Thoracic aorta (tissue), 2 donors: ENCODE data around the gene USP34. TPM values are rescaled to one million over a fixed set of nuclear protein-coding genes. Genes with fewer than 3 reads are reported as not detected.
A peak's percentile ranks its signal among the peaks of the same experiment; 100 is the strongest.
"Not testable (repeated sequence)": the region's sequence is repeated elsewhere in the genome, so short reads cannot be mapped to it uniquely, and the experiment has no call there.

Experiments
- ATAC-seq: fragments of 150-250 bp; one replicate; pipeline ENCODE4 v1.8.0; 2017; ENCODE audit warnings: low read depth; ENCODE audit not compliant: insufficient number of reproducible peaks, low FRiP score
- DNase-seq: peaks from one replicate; pipeline ENCODE4 v3.0.0-alpha.2; 2020; ENCODE audit warnings: low spot score
- H3K27ac ChIP-seq, 2 donors: fragments of 200-600 bp; sonication (generic); 1 replicate in 1 of 2; 2 replicates in 1 of 2; pipeline ENCODE4 v1.5.1; 2016; ENCODE audit warnings: mild to moderate bottlenecking in 2 of 2, moderate library complexity in 2 of 2
- H3K27me3 ChIP-seq: fragments of 200-600 bp; sonication (generic); replicated peaks from 2 replicates; pipeline ENCODE4 v1.6.0; 2016; ENCODE audit warnings: mild to moderate bottlenecking; ENCODE audit not compliant: insufficient read depth
- H3K36me3 ChIP-seq: fragments of 200-600 bp; sonication (generic); one replicate; pipeline ENCODE4 v1.5.1; 2016
- H3K4me1 ChIP-seq, 2 donors: fragments of 200-600 bp; sonication (generic); 1 replicate in 1 of 2; 2 replicates in 1 of 2; pipeline versions ENCODE4 v1.5.1 to v1.6.0; 2016; ENCODE audit warnings: low read depth in 2 of 2, mild to moderate bottlenecking in 1 of 2; ENCODE audit not compliant: control insufficient read depth in 1 of 2
- H3K4me3 ChIP-seq: fragments of 200-600 bp; sonication (generic); 2 replicates; pipeline ENCODE4 v1.5.1; 2016; ENCODE audit warnings: mild to moderate bottlenecking
- H3K9me3 ChIP-seq: fragments of 200-600 bp; sonication (generic); 2 replicates; pipeline ENCODE4 v1.5.1; 2016
- total RNA-seq, 2 donors: library from RNA; depleted of rRNA; stranded (reverse); fragments of >200 nt; gene quantifications; one replicate each; pipeline versions ENCODE4 v1.1.0 to v1.2.3, GENCODE V29; 2016
- TF ChIP-seq, protein P1 (sequence below): fragments of 200-600 bp; sonication (generic); IDR thresholded peaks from one replicate; pipeline ENCODE4 v1.5.1; 2019; ENCODE audit warnings: antibody characterized with exemption

Gene USP34
- total RNA-seq, 2 donors from 2014 or later, result 88.0 to 191 TPM

DNA sequence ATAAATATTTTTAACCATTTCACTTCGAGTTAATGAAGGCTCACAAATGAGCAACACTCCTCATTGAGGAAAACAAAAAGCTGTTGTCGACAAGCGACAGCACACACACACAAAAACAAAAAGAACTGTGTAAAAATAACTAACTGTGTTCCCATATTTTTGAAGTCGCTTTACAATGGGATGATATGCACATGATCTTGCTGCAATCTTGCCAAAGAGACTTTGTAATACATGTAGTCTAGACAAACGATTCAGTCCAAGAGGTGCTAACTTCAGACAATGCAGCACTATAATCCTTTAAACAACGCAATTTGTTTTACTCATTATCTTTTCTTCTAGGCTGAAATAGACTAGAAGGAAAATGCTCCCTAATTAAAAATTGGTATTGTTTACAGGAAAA is 7.2 kb upstream of the USP34 start:
- no peak overlapping the region for H3K4me3 ChIP-seq
- no peaks in the 10 kb centered on the region for H3K9me3 ChIP-seq
- TF ChIP-seq, protein P1, sequence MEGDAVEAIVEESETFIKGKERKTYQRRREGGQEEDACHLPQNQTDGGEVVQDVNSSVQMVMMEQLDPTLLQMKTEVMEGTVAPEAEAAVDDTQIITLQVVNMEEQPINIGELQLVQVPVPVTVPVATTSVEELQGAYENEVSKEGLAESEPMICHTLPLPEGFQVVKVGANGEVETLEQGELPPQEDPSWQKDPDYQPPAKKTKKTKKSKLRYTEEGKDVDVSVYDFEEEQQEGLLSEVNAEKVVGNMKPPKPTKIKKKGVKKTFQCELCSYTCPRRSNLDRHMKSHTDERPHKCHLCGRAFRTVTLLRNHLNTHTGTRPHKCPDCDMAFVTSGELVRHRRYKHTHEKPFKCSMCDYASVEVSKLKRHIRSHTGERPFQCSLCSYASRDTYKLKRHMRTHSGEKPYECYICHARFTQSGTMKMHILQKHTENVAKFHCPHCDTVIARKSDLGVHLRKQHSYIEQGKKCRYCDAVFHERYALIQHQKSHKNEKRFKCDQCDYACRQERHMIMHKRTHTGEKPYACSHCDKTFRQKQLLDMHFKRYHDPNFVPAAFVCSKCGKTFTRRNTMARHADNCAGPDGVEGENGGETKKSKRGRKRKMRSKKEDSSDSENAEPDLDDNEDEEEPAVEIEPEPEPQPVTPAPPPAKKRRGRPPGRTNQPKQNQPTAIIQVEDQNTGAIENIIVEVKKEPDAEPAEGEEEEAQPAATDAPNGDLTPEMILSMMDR, result no peak
- H3K4me1 ChIP-seq, result no peaks in the 10 kb centered on the region
- no peaks in the 10 kb centered on the region for H3K27me3 ChIP-seq
- DNase-seq (no peak), ATAC-seq (no peak)
- H3K27ac ChIP-seq, result no peak overlapping the region
- peaks cover 33% of the 10 kb centered on the region for H3K36me3 ChIP-seq

- not testable (repeated sequence) for H3K4me1 ChIP-seq, H3K27ac ChIP-seq, DNase-seq, ATAC-seq, H3K27me3 ChIP-seq, H3K9me3 ChIP-seq, H3K4me3 ChIP-seq
- H3K36me3 ChIP-seq, result peaks cover 23% of the 10 kb centered on the region
Measured at GRCh38 chr2:61476929-61477589, 6.2 kb upstream of the USP34 start.

DNA sequence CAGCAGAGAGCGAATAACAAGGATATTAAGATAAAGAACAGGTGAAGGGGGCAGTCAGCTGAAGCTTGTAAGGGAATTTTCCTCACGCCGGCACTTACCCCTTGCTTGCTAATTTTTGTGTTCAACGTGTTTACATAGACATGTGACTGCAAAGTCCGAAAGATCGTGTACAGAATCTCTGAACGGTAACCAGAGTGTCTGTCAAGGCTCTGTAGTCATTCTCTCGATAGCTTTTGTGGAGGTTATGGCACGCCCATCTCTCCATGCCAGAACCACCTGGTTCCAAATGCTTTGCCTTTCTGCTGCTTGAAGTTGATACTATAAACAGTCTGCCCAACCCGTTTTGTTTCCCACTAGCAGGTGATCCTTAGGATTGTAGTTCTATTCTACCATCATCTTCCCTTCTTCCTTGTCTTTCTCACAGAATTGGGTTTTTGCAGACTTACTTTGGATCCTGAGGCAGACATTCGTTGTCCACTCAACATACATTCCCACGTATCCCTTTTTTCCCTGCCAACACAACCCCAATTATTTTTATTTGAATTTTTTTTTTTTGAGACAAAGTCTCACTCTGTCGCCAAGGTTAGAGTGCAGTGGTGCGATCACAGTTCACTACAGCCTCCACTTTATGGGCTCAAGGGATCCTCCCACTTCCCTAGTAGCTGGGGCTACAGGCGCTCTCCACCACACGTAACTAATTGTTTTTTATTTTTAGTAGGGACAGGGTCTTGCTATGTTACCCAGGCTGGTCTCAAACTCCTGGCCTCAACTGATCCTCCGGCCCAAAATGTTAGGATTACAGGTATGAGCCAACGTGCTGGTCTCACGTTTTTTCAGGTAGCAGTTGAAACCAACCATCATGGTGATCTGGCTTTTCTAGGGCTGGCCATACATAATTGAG is 1.3 kb upstream of the USP34 start:
- DNase-seq, result no peak
- ATAC-seq, result no peak

DNA sequence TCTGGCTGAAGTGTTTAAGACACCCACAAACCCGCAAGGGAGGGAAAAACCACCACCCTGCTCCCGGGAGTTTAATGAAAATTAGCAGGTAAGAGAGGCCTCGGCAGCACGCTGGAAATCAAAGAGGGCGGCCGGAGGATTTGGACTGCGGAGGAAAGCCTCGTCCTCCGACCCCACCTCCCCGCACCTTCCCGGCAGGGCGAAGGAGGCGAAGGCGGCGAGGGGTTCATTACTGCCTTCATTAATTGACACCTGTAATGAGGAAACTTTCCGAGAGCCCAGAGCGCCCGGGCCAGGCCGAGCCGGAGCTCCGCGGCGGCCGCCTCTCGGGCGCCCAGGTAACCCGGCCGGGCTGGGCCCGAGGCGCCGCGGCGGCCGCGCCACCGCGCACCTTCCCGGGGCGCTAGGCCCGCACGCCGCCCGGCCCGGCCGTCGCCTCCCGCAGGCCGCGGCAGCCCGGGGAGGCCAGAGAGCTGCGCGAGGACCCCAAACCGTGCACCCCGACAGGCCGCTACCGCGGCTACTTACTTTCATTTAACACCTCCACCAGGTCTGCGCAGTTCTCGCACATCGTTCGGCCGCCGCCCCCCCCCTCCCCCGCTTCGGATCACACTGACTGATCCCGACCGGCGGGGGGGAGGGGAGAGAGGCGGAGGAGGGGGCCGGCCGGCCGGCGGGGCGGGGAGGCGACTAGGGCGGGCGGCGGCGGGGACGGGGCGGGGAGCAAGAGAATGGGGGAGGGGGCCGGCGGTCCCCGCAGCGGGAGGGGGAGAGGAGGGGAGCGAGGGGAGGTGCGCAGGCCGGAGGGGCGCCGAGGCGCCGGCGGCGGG is 550 bp downstream of the USP34 start:
- H3K9me3 ChIP-seq, result no peaks in the 10 kb centered on the region
- no peaks in the 10 kb centered on the region for H3K36me3 ChIP-seq
- peak; percentile 61 for DNase-seq
- peak overlapping the region; percentile 100 for H3K4me3 ChIP-seq
- peaks cover 3 to 33% of the 10 kb centered on the region in 2 donors for H3K4me1 ChIP-seq
- H3K27me3 ChIP-seq, result no peaks in the 10 kb centered on the region
- TF ChIP-seq, protein P1, result no peak
- peak overlapping the region; percentile 79 to 89 for H3K27ac ChIP-seq
- ATAC-seq, result peak; percentile 58

More for the DNA sequence above, 1.3 kb upstream of the USP34 start:
- Histone ChIP-seq H3K4me3 (peak overlapping the region; percentile 100), H3K9me3 (no peaks in the 10 kb centered on the region), H3K36me3 (peaks cover 5% of the 10 kb centered on the region), H3K27me3 (no peaks in the 10 kb centered on the region), H3K27ac (peak overlapping the region; percentile 99), H3K4me1 (peaks cover 3 to 28% of the 10 kb centered on the region in 2 donors)
- TF ChIP-seq, protein P1, result no peak

DNA sequence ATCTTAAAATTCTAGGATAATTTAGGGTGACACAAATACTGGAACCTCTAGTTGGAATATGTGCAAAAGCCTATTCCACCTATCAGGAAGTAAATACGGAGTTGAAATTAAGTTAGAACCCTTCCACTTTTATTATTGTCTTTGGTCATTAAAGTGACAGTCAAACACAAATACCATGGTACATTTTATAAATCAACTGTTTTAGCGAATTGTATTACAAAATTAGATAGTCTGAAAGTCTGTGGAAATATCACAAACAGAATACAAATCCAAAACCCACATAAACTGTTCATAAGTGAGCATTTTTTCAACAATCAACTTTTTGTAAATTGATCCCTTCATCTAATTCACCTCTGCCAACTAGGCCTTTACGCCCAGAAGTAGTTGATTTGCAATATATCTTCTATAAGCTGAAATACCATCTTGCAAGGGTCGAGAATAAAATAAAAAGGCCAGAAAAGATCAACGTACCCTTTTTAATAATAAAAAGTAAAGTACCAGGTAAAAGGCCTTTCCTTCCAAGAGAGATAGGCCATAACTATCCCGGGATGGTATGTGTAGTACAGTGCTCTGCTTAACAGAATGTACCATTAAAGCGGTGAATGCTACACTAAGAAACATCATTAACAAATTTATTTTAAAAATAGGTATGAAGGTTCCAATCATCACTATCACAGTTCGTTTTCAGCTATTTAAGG is 1.3 kb downstream of the USP34 start:
- ATAC-seq (no peak), DNase-seq (no peak)
- Histone ChIP-seq H3K27ac (peak overlapping the region; percentile 79 to 89), H3K4me1 (peaks cover 3 to 33% of the 10 kb centered on the region in 2 donors), H3K27me3 (no peaks in the 10 kb centered on the region), H3K36me3 (no peaks in the 10 kb centered on the region), H3K9me3 (no peaks in the 10 kb centered on the region), H3K4me3 (peak overlapping the region; percentile 100)
- TF ChIP-seq, protein P1, result no peak

GRCh38 chr2:61468231-61468630 is 2.7 kb downstream of the USP34 start:
- peaks cover 3 to 33% of the 10 kb centered on the region in 2 donors for H3K4me1 ChIP-seq
- H3K9me3 ChIP-seq, H3K4me3 ChIP-seq, ATAC-seq, H3K36me3 ChIP-seq, H3K27me3 ChIP-seq, DNase-seq, H3K27ac ChIP-seq: not testable (repeated sequence)
